Peyer's patch (tissue), 4 donors: ENCODE measurements around the gene GPS1. TPM values are rescaled to one million over a fixed set of nuclear protein-coding genes. Genes with fewer than 3 reads are reported as not detected.

Experiments
- DNase-seq, 3 donors: peaks; one replicate each; pipeline ENCODE4 v3.0.0-alpha.2; 2017 to 2019
- H3K27ac ChIP-seq, 4 donors: fragments of 200-600 bp; sonication (generic); one replicate each; pipeline ENCODE4 v1.5.1; 2016 to 2019
- H3K27me3 ChIP-seq, 2 donors: fragments of 200-600 bp; sonication (generic); one replicate each; pipeline ENCODE4 v1.5.1; 2019
- H3K36me3 ChIP-seq, 3 donors: fragments of 200-600 bp; sonication (generic); one replicate each; pipeline ENCODE4 v1.5.1; 2016 to 2019
- H3K4me1 ChIP-seq, 4 donors: fragments of 200-600 bp; sonication (generic); one replicate each; pipeline ENCODE4 v1.5.1; 2016 to 2019
- H3K4me3 ChIP-seq, 4 donors: fragments of 200-600 bp; sonication (generic); 1 replicate in 3 of 4; 2 replicates in 1 of 4; pipeline ENCODE4 v1.5.1; 2016 to 2019; ENCODE audit warnings: mild to moderate bottlenecking in 1 of 4
- H3K9me3 ChIP-seq, 4 donors: fragments of 200-600 bp; sonication (generic); one replicate each; pipeline ENCODE4 v1.5.1; 2016 to 2019; ENCODE audit warnings: mild to moderate bottlenecking in 1 of 4
- CTCF ChIP-seq, 6 experiments: fragments of 450-650 bp in 4 of 6; fragments of 200-600 bp in 2 of 6; sonication (generic) in 1 of 6; IDR thresholded peaks; one replicate each; pipeline ENCODE4 v1.5.1; 2017 to 2019; ENCODE audit warnings: antibody characterized with exemption in 6 of 6, mild to moderate bottlenecking in 3 of 6, moderate library complexity in 1 of 6
- POLR2A ChIP-seq, 2 donors: fragments of 450-650 bp; IDR thresholded peaks; one replicate each; pipeline ENCODE4 v1.5.1; 2017; ENCODE audit warnings: antibody characterized with exemption in 2 of 2, mild to moderate bottlenecking in 2 of 2, moderate library complexity in 2 of 2
- total RNA-seq, 4 donors: library from RNA; depleted of rRNA; stranded (reverse); fragments of >200 nt; gene quantifications; one replicate each; pipeline ENCODE4 v1.1.0, GENCODE V29; 2016

GPS1 gene
- total RNA-seq, 4 donors from 2014 or later, result 69.2 to 138 (median 88.5) TPM

- Histone ChIP-seq H3K4me1 (no peaks in the 10 kb centered on the region), H3K27me3 (no peaks in the 10 kb centered on the region), H3K36me3 (peaks cover 0 to 3% (median 0%) of the 10 kb centered on the region in 3 donors), H3K4me3 (no peak overlapping the region), H3K27ac (no peak overlapping the region), H3K9me3 (no peaks in the 10 kb centered on the region)
- DNase-seq, result no peak
- TF ChIP-seq POLR2A (IDR thresholded peaks at IDR 0.05) (no peak), CTCF (IDR thresholded peaks at IDR 0.05) (no peak)
These were observed 21.7 kb downstream of the GPS1 start for GRCh38 chr17:82073446-82073845.

- H3K36me3 ChIP-seq, result peaks cover 0 to 31% (median 0%) of the 10 kb centered on the region in 3 donors
- TF ChIP-seq CTCF (IDR thresholded peaks at IDR 0.05) (no peak), POLR2A (IDR thresholded peaks at IDR 0.05) (no peak)
- H3K27me3 ChIP-seq, result no peaks in the 10 kb centered on the region
- DNase-seq, result no peak
- H3K9me3 ChIP-seq, result no peaks in the 10 kb centered on the region
- no peak overlapping the region for H3K4me3 ChIP-seq
- H3K4me1 ChIP-seq, result no peaks in the 10 kb centered on the region
- no peak overlapping the region for H3K27ac ChIP-seq
These were observed 24.5 kb downstream of the GPS1 start for GRCh38 chr17:82076018-82076784.

GRCh38 chr17:82076785-82077591 lies 25.3 kb downstream of the GPS1 start:
- H3K9me3 ChIP-seq, result no peaks in the 10 kb centered on the region
- no peak overlapping the region for H3K27ac ChIP-seq
- peaks cover 0 to 38% (median 0%) of the 10 kb centered on the region in 3 donors for H3K36me3 ChIP-seq
- H3K27me3 ChIP-seq, result no peaks in the 10 kb centered on the region
- DNase-seq, result no peak
- no peaks in the 10 kb centered on the region for H3K4me1 ChIP-seq
- TF ChIP-seq CTCF (IDR thresholded peaks at IDR 0.05) (no peak), POLR2A (IDR thresholded peaks at IDR 0.05) (no peak)
- H3K4me3 ChIP-seq, result no peak overlapping the region

- no peaks in the 10 kb centered on the region for H3K27me3 ChIP-seq
- H3K4me3 ChIP-seq, result no peak overlapping the region
- no peak for TF ChIP-seq CTCF (IDR thresholded peaks at IDR 0.05)
- no peak for TF ChIP-seq POLR2A (IDR thresholded peaks at IDR 0.05)
- no peaks in the 10 kb centered on the region for H3K9me3 ChIP-seq
- no peak overlapping the region for H3K27ac ChIP-seq
- DNase-seq, result no peak
- no peaks in the 10 kb centered on the region for H3K4me1 ChIP-seq
- H3K36me3 ChIP-seq, result peaks cover 0 to 46% (median 0%) of the 10 kb centered on the region in 3 donors
These were observed 26.1 kb downstream of the GPS1 start for GRCh38 chr17:82077617-82078358.

- Histone ChIP-seq H3K36me3 (peaks cover 0 to 53% (median 0%) of the 10 kb centered on the region in 3 donors), H3K4me1 (no peaks in the 10 kb centered on the region), H3K27ac (no peak overlapping the region), H3K4me3 (no peak overlapping the region), H3K27me3 (no peaks in the 10 kb centered on the region), H3K9me3 (no peaks in the 10 kb centered on the region)
- DNase-seq, result no peak
- no peak for TF ChIP-seq CTCF (IDR thresholded peaks at IDR 0.05)
These were observed 26.7 kb downstream of the GPS1 start for GRCh38 chr17:82078433-82078832.
